OCI-LY7 (cell line): ENCODE results near the gene HDGFL2. TPM values are rescaled to one million over a fixed set of nuclear protein-coding genes. Genes with fewer than 3 reads are reported as not detected.

Experiments used
- BruUV-seq: library from RNA; stranded (reverse); fragments of 400-500 nt; replicated peaks from 2 replicates; lab custom pipeline; 2021; lab: Mats Ljungman, UMichigan
- CTCF ChIA-PET: fragments of 300-600 bp; sonication (Branson Sonifier 250); formaldehyde crosslinking; loops from one replicate; lab custom pipeline; 2022; ENCODE audit warnings: antibody characterized with exemption; ENCODE audit not compliant: unreplicated experiment; lab: Charles Lee
- POLR2A ChIA-PET: fragments of 300-600 bp; sonication (Branson Sonifier 250); formaldehyde crosslinking; loops from one replicate; lab custom pipeline; 2022; ENCODE audit warnings: antibody characterized with exemption; lab: Charles Lee
- DNase-seq: peaks from one replicate; pipeline ENCODE4 v3.0.0-alpha.2; 2015; ENCODE audit warnings: low spot score
- H2AFZ ChIP-seq: fragments of 200-600 bp; sonication (generic), shearing (Covaris generic); 2 replicates; pipeline ENCODE4 v1.6.1; 2014; ENCODE audit warnings: mild to moderate bottlenecking, antibody characterized with exemption, low read length, moderate library complexity
- H3K27ac ChIP-seq: fragments of 200-600 bp; sonication (generic); 2 replicates; pipeline ENCODE4 v1.5.1; 2014; ENCODE audit warnings: mixed run types, low read depth, mild to moderate bottlenecking, moderate library complexity, low read length, inconsistent platforms; ENCODE audit not compliant: poor library complexity, severe bottlenecking
- H3K36me3 ChIP-seq: fragments of 200-600 bp; sonication (generic); 2 replicates; pipeline ENCODE4 v1.6.1; 2014; ENCODE audit warnings: mild to moderate bottlenecking, antibody characterized with exemption, low read length, moderate library complexity, mixed read lengths; ENCODE audit not compliant: insufficient read depth
- H3K4me1 ChIP-seq: fragments of 200-600 bp; sonication (generic); 2 replicates; pipeline ENCODE4 v1.5.1; 2014; ENCODE audit warnings: mild to moderate bottlenecking, low read length; ENCODE audit not compliant: insufficient read depth, poor library complexity, severe bottlenecking
- H3K4me2 ChIP-seq: fragments of 200-600 bp; sonication (generic); 2 replicates; pipeline ENCODE4 v1.6.1; 2014; ENCODE audit warnings: mild to moderate bottlenecking, low read length
- H3K4me3 ChIP-seq: fragments of 200-600 bp; sonication (generic); 2 replicates; pipeline ENCODE4 v1.5.1; 2014; ENCODE audit warnings: mild to moderate bottlenecking, low read depth, low read length; ENCODE audit not compliant: poor library complexity, severe bottlenecking
- H3K79me2 ChIP-seq: fragments of 200-600 bp; sonication (generic); 2 replicates; pipeline ENCODE4 v1.6.1; 2016; ENCODE audit warnings: low read depth, mild to moderate bottlenecking, low read length, moderate library complexity, mixed read lengths; ENCODE audit not compliant: insufficient read depth
- H3K9me2 ChIP-seq: fragments of 200-600 bp; sonication (generic); 2 replicates; pipeline ENCODE4 v1.6.1; 2016; ENCODE audit warnings: mild to moderate bottlenecking, low read length, mixed read lengths; ENCODE audit not compliant: insufficient read depth
- H3K9me3 ChIP-seq: fragments of 200-600 bp; sonication (generic); 2 replicates; pipeline ENCODE4 v1.6.1; 2014; ENCODE audit warnings: mild to moderate bottlenecking, mixed run types, low read length, mixed read lengths
- H4K20me1 ChIP-seq: fragments of 200-600 bp; sonication (generic); 2 replicates; pipeline ENCODE4 v1.6.1; 2014; ENCODE audit warnings: mild to moderate bottlenecking, antibody characterized with exemption, low read length, moderate library complexity, mixed read lengths; ENCODE audit not compliant: insufficient read depth
- CTCF ChIP-seq: fragments of 200-600 bp; sonication (generic); conservative IDR thresholded peaks from 2 replicates; pipeline ENCODE4 v1.5.1; 2014; ENCODE audit warnings: mild to moderate bottlenecking, antibody characterized with exemption, low read length, moderate library complexity, mixed read lengths
- EZH2phosphoT487 ChIP-seq: fragments of 200-600 bp; sonication (generic); IDR thresholded peaks from 2 replicates; pipeline ENCODE4 v1.6.1; 2018; ENCODE audit warnings: low read depth, borderline replicate concordance, mild to moderate bottlenecking, mixed run types, antibody characterized with exemption, low read length, moderate library complexity, mixed read lengths
- intact Hi-C: fragments of 100-400 bp; cut with micrococcal nuclease; formaldehyde crosslinking; loops from one replicate; pipeline ENCODE4 v1.10.0; 2022; ENCODE audit not compliant: unreplicated experiment
- total RNA-seq, 2 experiments: library from RNA; depleted of rRNA in 1 of 2; stranded (reverse); fragments of >200 nt in 1 of 2; shearing (Covaris generic) in 1 of 2; gene quantifications; 2 replicates each; pipeline ENCODE4 v1.2.3, GENCODE V29; 2014 to 2022

HDGFL2 gene
- total RNA-seq, 2 experiments from 2014 or later = 54.5 to 85.9 TPM

DNA sequence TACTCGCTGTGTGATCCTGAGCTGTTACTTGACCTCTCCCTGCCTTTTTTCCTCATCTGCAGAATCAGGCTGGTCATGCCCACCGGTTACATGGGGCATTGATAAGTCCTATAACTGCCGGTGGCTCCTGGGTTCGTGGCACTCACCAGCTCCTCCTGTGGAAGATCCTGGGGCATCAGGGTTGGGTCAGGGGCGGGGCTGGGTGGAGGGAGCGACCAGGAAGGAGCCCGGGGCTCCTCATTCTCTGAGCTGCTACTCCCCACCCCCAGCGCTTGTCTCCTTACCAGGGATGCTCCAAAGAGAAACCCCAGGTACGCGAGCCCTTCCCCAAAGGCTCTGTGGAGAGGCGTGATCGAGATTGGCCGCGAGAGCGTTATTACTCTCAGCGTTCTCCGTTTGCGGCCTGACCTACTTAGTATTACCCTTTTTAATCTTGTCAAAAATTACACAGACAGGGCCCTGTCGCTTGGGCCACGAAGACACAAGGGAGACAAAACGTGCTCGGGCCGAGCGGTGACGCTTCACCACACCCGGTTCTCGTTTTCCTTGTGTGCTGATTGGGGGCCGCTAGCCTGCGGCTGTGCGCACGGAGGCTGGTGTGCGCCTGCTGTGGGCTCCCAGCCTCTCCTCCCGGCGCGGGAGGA lies 10.7 kb downstream of the HDGFL2 start:
- no peaks in the 10 kb centered on the region for H4K20me1 ChIP-seq
- CTCF ChIA-PET = no interaction called here
- intact Hi-C loops = no loop called here
- BruUV-seq = no TSS peak
- H3K9me2 ChIP-seq = no peaks in the 10 kb centered on the region
- H3K36me3 ChIP-seq = peaks cover 28% of the 10 kb centered on the region
- no peak overlapping the region for H3K4me2 ChIP-seq
- H3K4me1 ChIP-seq = no peaks in the 10 kb centered on the region
- no peak overlapping the region for H2AFZ ChIP-seq
- no peak for DNase-seq
- POLR2A ChIA-PET = interaction anchor here (0.5 to 0.6 kb wide), 2 partner anchors 171 to 670 kb away, joined by 3 read pairs; no protein-coding TSS in a partner anchor
- H3K4me3 ChIP-seq = no peak overlapping the region
- no peak overlapping the region for H3K27ac ChIP-seq
- no peaks in the 10 kb centered on the region for H3K9me3 ChIP-seq
- TF ChIP-seq EZH2phosphoT487 = no peak
- TF ChIP-seq CTCF = no peak
- no peaks in the 10 kb centered on the region for H3K79me2 ChIP-seq

DNA sequence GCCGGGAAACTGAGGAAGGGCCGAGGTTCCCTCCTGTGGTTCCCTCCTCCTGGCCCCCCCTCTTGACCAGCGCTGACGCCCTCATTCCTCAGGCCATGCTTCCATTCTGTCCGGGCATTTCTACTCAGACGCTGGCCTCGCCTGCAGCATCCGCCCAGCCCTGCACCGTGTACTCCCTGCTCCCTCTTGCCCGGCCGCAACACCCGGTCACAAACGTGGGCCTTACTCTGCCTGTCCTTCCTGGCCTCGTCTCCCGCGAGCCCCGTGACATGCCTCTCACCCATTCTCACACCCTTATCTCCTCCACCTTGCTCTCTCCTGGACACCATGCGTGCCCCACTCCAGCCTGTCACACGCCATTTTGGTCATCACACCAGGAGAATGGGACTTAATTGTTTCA lies 11.3 kb downstream of the HDGFL2 start:
- Histone ChIP-seq H3K4me1 (no peaks in the 10 kb centered on the region), H3K79me2 (no peaks in the 10 kb centered on the region), H3K9me3 (no peaks in the 10 kb centered on the region), H3K4me3 (no peak overlapping the region), H3K27ac (no peak overlapping the region), H3K9me2 (no peaks in the 10 kb centered on the region), H3K36me3 (peaks cover 31% of the 10 kb centered on the region), H2AFZ (no peak overlapping the region), H4K20me1 (no peaks in the 10 kb centered on the region), H3K4me2 (no peak overlapping the region)
- TF ChIP-seq CTCF = no peak
- TF ChIP-seq EZH2phosphoT487 = no peak
- POLR2A ChIA-PET = no interaction called here
- intact Hi-C loops = no loop called here
- DNase-seq = no peak
- no TSS peak for BruUV-seq
- CTCF ChIA-PET = no interaction called here

DNA sequence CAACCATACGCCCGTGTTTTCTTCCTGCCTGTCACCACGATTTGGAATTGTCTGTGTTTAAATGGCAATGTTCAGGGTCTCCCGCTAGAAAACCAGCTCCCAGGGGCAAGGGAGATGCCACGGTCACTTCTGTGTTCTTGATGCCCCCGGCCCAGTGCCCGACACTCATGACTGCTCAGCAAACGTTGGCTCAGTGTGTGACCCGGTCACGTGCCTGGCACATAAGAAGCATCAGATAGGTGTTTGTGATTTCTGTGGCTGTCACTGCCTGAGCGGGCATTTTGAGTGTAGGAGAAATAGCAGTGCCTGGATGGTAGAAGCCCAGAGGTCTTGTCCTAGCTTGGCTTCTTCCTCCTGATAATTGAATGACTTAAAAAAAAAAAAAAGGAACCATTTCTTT lies 15.5 kb downstream of the HDGFL2 start:
- DNase-seq = no peak
- Histone ChIP-seq H3K36me3 (peaks cover 51% of the 10 kb centered on the region), H2AFZ (no peak overlapping the region), H3K27ac (no peak overlapping the region), H4K20me1 (no peaks in the 10 kb centered on the region), H3K4me3 (no peak overlapping the region), H3K9me3 (no peaks in the 10 kb centered on the region), H3K9me2 (no peaks in the 10 kb centered on the region), H3K79me2 (no peaks in the 10 kb centered on the region), H3K4me2 (no peak overlapping the region), H3K4me1 (no peaks in the 10 kb centered on the region)
- intact Hi-C loops = no loop called here
- BruUV-seq = no TSS peak
- TF ChIP-seq EZH2phosphoT487 (no peak), CTCF (no peak)
- ChIA-PET POLR2A (interaction anchor here (0.6 kb wide), 1 partner anchor 1714 kb away, joined by 3 read pairs; no protein-coding TSS in a partner anchor), CTCF (no interaction called here)
